HG02981 (cell line): Measurements from ENCODE around the gene CPE.

Experiments
- ATAC-seq: cut with Tn5 transposase; IDR thresholded peaks from one replicate; pipeline ENCODE4 v1.9.1; 2021; ENCODE audit warnings: mild to moderate bottlenecking, moderate library complexity; ENCODE audit not compliant: unreplicated experiment

Gene CPE

DNA sequence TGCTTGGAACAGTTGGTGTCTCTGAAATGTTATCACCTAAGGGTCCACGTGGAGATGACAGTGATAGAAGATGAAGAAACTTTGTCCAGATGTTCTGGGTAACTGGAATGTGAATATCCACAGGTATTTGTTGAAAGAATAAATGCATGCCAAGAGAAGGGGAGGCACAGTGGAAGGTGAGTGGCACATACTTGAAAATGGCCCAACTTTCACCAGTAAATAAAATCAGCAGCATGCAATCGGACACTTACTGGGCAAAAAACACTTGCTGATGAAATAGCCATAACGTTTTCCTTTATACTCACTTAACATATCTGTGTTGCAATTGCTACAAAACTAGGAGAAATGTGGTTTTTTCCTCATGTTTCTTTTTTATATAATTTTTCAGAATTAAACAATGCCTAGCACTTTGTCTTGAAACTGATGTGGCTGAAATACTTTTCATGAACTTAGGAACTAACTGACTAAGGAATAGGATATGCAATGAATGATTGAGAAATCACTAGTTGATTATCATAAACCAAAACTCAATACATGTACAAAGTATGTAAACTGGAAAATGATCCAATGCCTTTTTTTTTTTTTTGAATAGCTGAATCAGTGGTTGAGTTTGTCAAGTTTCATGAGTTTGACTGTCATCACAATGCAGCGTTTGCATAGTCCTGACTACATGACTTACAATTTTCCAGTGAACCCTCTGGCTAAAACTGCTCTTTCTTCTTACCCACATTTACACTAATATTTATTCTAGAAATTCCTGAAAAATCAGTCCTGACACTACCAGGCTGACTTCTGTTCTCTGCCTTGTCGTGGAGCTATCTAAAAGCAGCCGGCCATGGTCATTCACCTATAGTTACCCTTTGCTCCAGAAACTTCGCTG, 127.4 kb downstream of the CPE start:
- no peak for ATAC-seq

DNA sequence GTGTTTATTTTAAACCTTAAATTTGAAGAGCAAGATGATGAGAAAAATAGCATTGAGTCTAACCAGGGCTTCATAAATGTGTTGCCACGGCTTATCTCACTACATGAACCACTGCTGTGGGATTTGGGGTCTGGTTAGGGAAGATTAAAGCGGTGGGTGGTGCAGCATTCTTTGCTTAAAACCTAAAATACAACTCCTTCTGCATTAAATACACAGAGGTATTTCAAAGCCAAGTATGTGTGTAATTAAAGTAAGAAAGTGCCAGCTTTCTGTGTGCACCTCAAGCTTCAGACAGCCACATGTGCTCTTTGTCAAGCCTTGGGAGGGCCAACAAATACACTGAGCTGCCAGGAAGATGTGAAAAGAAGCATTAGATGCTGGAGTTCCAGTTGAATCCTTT, 128.0 kb downstream of the CPE start:
- no peak for ATAC-seq

DNA sequence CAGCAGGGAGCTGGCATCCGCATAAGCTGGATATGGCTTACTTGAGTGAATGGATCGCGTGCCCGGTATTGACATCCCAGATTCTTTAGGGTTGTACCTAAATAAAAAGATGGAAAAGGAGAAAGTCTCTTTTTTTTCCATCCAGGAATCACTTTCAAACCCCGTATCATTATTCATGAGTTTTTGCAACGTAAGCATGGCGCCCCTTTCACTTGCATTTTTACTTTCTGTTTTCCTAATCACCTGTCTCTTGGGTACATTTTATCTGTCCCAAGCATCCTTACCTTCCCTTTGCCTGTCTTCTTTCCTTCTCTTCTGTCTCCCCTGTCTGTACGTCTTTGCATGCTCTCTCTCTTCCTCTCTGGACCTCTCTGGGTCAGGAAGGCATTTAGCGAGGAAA, 128.6 kb downstream of the CPE start:
- no peak for ATAC-seq

DNA sequence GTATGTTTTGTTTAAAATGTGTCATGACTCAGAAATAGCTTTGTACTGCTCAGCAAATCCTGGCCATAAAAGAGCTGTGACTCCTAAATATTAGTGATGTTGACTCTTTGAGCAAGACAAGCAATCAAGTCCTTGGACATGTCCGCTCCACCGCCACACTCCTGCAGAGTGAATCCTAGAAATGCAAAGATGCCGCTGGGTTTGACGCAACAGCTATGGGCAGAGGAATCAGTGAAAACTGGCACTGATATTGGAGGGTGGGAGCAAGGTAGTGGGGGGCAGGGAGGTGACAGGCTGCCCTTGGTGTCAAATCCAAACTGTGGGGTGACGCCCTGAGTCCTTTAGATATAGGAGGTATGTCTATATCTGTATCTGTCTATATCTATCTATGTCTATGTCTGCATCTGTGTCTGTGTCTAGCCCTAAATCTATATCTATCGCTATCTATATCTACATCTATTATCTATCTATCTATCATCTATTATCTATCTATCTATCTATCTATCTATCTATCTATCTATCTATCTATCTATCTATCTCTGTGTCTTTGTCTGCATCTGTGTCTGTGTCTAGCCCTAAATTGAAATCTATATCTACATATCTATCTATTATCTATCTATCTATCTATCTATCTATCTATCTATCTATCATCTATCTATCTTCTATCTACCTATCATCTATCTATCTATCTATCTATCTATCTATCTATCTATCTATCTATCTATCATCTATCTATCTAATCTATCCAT, 129.7 kb downstream of the CPE start:
- ATAC-seq, result no peak

DNA sequence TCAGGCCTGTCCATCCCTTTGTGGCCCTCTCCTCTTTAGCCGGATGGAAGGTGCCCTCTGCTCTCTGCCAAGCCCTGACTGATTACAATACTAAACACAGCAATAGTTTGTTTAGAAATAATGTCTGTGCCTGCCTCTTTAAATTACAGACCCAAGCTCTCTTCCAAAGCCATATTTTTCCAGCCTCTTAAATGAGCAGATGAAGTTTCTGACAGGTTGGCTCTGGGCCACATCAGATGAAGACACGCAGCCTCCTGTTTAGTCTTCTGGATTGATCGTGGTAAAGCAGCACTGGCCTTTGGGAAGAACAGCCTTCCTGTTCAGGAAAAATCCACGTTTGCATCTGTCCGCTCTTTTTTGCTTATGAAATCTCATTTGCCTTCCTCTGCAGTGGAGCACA, 133.6 kb downstream of the CPE start:
- ATAC-seq, result no peak

DNA sequence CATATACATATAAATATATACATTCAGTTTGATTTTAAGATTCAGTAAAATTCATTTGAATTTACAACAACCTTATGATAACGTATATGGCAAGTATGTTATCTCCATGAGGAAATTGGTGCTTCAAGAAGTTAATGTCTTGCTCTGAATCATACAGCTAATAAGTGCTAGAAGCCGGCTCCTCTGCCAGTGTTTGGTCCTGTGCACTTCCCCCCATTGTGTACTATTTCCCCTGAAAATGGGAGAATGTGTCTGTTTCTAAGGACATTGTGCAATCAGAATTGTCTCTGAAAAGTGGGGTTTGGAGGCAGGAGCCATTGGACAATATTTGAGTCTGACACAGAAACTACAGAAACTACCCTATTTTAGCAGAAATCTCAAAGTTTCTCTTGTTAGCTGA, 135.9 kb downstream of the CPE start:
- no peak for ATAC-seq

DNA sequence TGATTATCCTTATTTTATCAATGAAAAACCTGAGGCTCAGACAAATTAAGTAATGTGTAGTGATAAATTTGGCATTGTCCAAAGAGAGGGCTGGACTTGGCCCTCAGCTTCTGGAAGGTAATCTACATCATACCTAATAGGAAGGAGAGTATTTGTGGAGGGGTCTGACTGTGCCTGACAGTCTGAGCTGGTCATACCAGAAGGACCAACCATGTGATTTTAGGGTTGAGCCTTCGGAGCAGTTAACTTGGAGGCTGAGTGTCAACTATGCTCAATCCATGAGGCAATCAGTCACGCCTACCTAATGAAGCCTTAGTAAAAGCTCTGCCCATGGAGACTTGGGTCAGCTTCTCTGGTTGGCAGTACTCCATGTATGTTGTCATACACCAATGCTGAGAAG, 136.4 kb downstream of the CPE start:
- ATAC-seq, result no peak

DNA sequence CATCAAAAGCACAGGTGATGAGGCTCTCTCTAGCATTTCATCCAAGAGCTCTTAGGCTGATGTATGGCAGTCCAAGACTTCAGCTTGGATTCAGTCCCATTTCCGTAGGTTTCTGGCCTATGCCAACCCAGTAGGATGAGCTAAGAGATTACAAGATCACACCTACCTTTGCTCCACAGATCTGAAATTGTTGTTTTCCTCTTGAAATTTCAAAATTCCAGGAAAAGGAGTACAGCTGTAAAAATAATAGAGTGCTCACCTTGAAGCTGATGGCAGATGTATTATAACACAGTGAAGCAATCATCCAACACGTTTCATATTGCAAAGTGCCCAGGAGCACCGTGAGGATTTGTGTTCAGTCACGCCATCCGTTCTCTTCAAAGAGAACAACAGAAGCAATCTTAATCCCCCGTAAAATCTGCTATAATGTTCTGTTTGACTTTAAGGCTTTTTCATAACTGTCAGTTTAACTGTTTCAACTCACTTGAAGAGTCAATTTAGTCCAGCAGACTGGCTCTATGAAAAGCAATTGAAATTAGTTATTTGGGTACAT, 137.5 kb downstream of the CPE start:
- no peak for ATAC-seq

DNA sequence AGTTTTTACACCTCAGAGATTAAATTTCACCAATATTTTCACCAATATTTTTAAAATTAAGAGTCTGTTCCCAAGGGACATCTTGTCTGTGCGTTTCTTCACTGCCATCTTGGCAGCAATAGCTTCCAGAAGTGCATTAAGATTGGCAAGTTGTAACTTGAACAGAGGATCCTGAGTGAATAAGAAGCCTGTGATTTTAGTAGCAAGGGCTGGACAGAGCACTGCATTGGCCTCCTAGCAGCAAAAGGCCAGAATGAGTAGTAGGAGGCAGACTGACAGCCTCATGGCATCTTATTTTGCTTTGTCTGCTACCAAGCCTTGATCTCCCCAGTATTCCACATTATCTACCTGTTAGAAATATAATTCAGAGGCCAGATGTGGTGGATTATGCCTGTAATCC, 138.4 kb downstream of the CPE start:
- ATAC-seq, result no peak

DNA sequence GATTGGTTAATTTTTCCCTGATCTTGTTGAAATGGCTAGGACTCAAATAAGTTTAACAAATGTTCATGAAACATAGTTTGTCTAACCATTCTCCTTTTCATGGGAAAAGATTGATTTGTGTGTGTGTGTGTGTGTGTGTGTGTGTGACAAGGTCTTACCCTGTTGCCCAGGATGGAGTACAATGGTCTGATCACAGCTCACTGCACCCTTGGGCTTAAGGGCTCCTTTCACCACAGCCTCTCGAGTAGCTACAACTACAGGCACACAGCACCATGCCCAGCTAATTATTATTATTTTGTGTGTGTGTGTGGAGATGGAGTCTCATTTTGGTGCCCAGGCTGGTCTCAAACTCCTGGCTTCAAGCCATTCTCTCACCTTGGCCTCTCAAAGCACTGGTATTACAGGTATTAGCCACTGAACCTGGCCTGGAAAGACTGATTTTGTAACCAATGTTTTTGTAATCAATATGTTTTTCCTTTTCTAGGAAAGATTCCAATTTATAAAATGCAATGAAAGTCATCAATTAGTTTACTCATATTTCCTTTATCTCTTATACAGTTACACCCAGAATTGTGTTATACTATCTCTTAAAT, 139.3 kb downstream of the CPE start:
- no peak for ATAC-seq

DNA sequence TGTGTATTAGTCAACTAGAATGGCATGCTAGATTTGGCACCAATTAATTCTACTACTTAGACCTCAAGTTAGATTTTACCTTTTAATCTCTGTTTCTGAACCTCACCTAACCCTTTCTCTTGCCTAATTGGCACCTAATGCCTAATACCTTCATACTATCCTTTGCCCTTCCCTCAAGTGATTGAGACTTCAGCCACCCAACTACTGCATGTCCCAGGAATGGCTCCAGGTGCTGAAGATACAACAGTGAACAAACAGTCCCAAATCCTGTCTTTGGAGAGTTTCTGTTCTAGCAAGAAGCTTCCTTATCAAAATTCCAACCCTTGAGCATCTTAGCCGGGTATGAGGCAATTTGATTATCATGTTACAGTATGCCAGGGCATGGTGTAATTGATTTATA, 139.9 kb downstream of the CPE start:
- ATAC-seq, result no peak

DNA sequence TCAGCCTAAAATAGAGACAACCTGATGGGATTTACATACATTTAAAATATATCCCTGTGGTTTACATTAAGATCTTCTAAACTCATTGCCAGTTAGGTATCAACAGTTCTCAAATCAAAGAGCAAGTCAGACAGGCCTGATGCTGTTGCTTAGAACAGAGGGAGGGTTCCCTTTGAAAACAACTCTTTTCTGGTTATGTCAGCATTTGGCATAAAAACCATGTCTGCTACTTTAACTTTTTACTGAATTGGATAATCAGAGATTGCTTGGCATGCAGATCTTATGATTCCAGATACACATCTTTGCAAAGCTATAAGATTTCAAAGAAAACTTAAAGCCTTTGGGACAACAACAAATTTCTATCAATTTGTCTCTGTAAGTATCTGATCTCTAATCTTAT, 140.8 kb downstream of the CPE start:
- ATAC-seq, result no peak

DNA sequence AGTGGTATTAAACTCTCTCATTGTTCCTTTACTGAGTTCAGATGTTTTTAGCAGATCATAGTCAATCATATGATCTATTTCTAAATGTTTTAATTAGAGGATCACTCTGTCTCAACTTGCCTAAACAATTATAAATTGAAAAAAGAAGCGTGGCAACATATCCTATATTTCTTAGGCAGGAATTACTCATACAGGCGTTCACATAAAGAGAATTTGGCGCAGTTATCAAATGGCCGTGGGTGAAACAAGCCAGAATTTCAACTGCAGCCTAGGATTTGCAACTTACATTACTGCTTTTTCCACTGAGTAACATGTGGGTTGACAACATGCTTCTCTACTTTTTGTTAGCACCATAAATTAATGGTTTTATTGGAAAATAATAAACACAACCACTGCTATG, 141.3 kb downstream of the CPE start:
- ATAC-seq, result no peak

DNA sequence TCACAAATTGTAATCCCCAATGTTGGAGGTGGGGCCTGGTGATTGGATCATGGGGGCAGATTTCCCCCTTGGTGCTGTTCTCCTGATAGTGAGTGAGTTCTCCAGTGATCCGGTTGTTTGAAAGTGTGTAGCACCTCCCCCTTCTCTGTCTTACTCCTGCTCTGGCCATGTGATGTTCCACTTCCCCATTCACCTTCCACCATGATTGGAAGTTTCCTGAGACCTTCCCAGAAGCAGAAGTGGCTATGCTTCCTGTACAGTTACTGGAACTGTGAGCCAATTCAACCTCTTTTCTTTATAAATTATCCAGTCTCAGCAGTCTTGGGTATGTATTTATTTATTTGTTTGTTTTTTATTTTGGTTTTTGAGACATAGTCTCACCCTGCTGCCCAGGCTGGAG, 143.2 kb downstream of the CPE start:
- no peak for ATAC-seq

DNA sequence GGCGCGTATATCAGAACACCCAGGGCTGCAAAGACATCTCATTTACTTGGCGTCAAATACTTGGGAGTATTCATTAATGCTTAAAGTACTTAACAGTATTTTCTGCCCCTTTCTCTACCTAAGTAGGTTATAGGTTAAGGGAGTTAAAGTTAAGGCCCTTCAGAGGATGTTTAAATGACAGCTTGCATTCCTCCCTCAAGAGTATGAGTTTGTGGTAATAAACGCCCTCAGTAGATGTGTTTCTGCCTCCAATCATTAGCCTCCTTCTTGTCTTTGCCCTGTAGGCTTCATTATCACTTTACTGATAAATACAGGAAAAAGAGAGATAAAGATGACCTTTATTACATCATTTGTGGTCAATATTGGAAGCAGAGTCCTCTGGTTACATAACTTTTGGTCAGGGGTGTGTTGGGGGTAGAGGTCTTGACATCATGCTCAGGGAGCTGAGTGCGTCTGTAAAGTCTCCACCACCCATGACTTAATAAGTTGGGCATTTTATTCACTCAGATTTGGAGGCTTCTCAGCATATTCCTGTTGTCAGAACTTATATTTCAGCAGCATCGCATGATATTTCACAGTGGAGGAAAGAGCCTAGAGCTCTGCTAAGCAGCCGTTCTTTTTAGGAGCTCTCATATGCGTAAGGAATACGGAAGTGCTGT, 145.9 kb downstream of the CPE start:
- ATAC-seq, result no peak

DNA sequence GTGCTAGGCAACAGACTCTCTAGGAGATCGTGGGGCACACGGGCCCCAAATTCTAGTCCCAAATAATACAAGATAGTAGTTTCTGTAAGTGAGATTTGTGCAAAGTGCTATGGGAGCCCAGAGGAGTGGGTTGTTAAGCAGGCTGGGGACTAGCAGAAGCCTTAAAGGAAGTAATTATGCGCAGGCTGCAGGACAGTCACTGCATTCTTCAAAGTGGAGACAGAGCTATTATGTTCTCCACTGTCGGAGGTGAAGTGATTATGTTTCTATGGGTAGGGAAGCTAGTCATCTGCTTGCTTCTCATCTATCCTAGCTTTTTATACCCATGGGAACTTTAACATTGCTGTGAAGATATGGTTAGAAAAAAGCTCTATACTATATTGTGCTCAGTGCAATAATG, 154.2 kb downstream of the CPE start:
- ATAC-seq, result no peak

DNA sequence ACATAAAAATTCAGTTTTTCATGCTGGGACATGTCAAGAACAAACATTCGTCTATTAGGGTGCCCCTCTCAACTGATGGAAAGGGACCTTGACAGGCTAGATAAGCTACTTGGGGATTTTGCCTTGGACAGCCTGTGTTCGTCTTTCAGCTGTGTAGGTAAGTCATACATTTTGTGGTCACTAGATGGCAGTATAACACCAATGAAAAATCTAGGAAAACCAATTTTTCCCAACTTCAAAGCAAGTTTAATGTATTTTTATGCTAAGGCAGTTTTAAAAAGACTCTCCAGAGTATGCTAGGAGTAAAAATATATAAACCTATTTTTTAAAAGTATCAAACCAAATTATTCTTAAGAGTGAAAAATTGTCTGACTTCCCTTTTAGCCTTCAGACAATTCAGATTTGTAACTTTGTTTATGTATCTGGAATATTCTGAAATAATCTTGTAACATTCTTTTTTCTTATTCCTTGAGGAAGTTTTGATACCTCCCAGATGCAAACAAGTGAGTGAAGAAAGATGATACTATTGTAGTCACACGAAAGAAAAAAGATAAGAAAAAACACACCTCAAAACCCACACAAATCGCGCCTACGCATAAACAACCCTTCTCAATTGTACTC, 158.3 kb downstream of the CPE start:
- peak; percentile 61 for ATAC-seq

DNA sequence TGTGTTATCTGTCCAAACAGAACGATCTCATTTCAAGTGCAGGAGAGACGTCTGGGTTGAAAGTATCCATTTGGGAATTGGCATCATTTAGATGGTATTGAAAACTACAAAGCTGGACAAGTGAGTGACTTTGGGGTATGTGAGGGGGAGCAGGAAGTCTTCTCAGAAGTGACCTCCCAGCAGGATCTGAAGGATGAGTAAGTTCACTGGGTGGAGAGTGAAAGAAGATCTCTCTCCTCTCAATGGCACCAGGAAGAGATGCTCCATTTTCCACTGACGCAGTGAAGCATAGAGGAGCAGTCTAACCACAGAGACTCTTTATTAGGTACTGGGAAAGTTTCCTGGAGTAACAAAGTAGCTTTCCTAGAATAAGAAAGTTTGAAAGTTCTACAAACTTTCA, 161.0 kb downstream of the CPE start:
- no peak for ATAC-seq

DNA sequence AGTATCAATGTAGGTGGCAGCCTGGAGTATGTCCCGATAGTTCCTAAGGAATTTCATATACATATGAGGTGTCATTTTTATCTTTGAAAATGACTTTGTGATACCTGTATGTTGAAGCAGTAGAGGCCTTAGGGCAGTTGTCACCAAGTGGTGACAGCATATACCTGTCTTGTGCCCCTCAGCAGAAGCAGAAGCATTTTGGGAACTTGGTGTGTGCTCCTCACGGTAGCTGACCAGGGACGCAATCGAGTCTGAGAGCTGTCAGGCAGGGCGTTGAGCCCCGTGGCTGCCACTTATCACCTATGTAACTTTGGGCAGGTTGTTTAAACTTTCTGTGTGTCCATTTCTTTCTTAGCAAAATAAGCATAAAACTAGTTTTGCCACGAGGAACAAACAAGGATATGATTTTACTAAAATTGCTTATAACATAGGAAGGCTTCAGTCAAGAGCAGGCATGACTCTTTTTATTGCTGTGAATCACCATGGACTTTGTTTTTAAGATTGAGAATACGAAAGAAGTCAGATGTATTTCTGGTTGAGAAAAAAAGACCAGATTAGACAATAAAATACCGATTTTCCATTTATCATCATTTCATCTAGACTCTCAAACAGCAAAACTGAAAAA, 161.5 kb downstream of the CPE start:
- ATAC-seq, result no peak

DNA sequence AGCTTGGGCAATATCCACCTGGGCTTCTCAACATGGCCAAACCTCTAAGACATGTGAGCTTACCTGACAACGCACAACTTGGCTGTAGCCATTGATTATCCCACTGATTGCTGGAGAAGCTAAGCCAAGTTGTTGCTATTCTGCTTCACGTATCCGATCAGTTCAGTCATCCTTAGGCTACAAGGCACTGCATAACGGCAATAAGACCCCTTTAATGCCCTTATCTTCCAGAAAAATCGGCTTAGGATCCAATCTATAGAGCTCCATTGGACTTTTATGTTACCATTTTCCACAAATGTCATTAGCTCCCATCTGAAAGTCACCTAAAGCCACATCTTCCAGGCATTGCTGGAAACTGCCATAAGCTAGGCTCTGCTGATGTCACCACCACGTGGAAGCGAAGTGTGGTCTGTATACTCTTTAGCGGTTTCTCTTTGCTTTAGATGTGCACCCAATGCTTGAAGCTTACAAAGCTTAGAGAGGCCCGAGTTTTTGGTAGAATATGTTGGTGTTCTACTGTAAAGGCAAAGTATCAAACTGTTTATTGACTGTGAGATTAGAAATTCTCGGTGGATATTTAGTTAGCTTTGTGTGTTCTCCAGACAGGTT, 163.1 kb downstream of the CPE start:
- no peak for ATAC-seq
